Endothelial cell of umbilical vein (primary cell): Measurements from ENCODE around the gene C7orf25. TPM values are rescaled to one million over a fixed set of nuclear protein-coding genes. Genes with fewer than 3 reads are reported as not detected.
A peak's percentile ranks its signal among the peaks of the same experiment; 100 is the strongest.

Experiments
- BruUV-seq: library from RNA; stranded (reverse); fragments of 400-500 nt; replicated peaks from 2 replicates; lab custom pipeline; 2021; lab: Mats Ljungman, UMichigan
- CTCF ChIA-PET: fragments of 300-600, 350-600 bp; sonication (Branson Sonifier 250); formaldehyde crosslinking; loops from one replicate; lab custom pipeline; 2021; ENCODE audit warnings: antibody characterized with exemption, inconsistent platforms; lab: Charles Lee
- POLR2A ChIA-PET: fragments of 300-600, 350-600 bp; sonication (Branson Sonifier 250); formaldehyde crosslinking; loops from one replicate; lab custom pipeline; 2021; ENCODE audit warnings: antibody characterized with exemption, inconsistent platforms; lab: Charles Lee
- DNase-seq: peaks from one replicate; pipeline ENCODE4 v3.0.0-alpha.2; 2011; ENCODE audit warnings: low read depth, low spot score
- FAIRE-seq: peaks from 2 replicates; lab custom pipeline; 2011; peaks lifted over from hg19 to GRCh38; lab: Jason Lieb, UNC
- H2AFZ ChIP-seq: 2 replicates; pipeline ENCODE4 v1.6.0; 2012; ENCODE audit warnings: low read depth, low read length, control low read depth, inconsistent platforms
- H3K27ac ChIP-seq: 2 replicates; pipeline ENCODE4 v1.5.1; 2011; ENCODE audit warnings: low read depth, mild to moderate bottlenecking, control low read depth, low read length, moderate library complexity; ENCODE audit not compliant: insufficient read depth
- H3K27me3 ChIP-seq, 2 experiments: 2 replicates each; pipeline versions ENCODE4 v1.6.0 to v1.6.1; 2011; ENCODE audit warnings: low read length in 2 of 2, mixed read lengths in 1 of 2; ENCODE audit not compliant: control insufficient read depth in 2 of 2, insufficient read depth in 2 of 2
- H3K36me3 ChIP-seq, 2 experiments: 2 replicates in 1 of 2; 3 replicates in 1 of 2; pipeline ENCODE4 v1.5.1; 2011; ENCODE audit warnings: low read length in 2 of 2, mild to moderate bottlenecking in 1 of 2, moderate library complexity in 1 of 2; ENCODE audit not compliant: control insufficient read depth in 2 of 2, insufficient read depth in 2 of 2; ENCODE audit errors: extremely low read depth in 1 of 2
- H3K4me1 ChIP-seq: 3 replicates; pipeline ENCODE4 v1.5.1; 2011; ENCODE audit warnings: mild to moderate bottlenecking, low read length; ENCODE audit not compliant: control insufficient read depth, insufficient read depth; ENCODE audit errors: extremely low read depth
- H3K4me2 ChIP-seq: 2 replicates; pipeline ENCODE4 v1.6.1; 2011; ENCODE audit warnings: low read length, control low read depth, mixed read lengths; ENCODE audit not compliant: insufficient read depth
- H3K4me3 ChIP-seq, 3 experiments: fragments of 200-600 bp in 1 of 3; sonication (generic), shearing (Covaris generic) in 1 of 3; replicated peaks in 1 of 3; 2 replicates each; pipeline ENCODE4 v1.5.1; 2011 to 2016; ENCODE audit warnings: control low read depth in 3 of 3, low read length in 3 of 3, mild to moderate bottlenecking in 2 of 3, inconsistent platforms in 1 of 3, low read depth in 1 of 3, moderate library complexity in 1 of 3; ENCODE audit not compliant: insufficient read depth in 1 of 3
- H3K79me2 ChIP-seq: 2 replicates; pipeline ENCODE4 v1.6.0; 2012; ENCODE audit warnings: low read length, inconsistent platforms; ENCODE audit not compliant: control insufficient read depth, insufficient read depth
- H3K9ac ChIP-seq: replicated peaks from 2 replicates; pipeline ENCODE3; 2011; ENCODE audit warnings: low read length, control low read depth; ENCODE audit not compliant: insufficient read depth; ENCODE audit errors: extremely low read depth
- H3K9me1 ChIP-seq: replicated peaks from 3 replicates; pipeline ENCODE4 v1.6.0; 2011; ENCODE audit warnings: mild to moderate bottlenecking, low read length; ENCODE audit not compliant: control insufficient read depth, insufficient read depth; ENCODE audit errors: extremely low read depth
- H3K9me3 ChIP-seq: replicated peaks from 2 replicates; pipeline ENCODE4 v1.5.1; 2012; ENCODE audit warnings: low read length, inconsistent platforms; ENCODE audit not compliant: control insufficient read depth, insufficient read depth
- H4K20me1 ChIP-seq: replicated peaks from 2 replicates; pipeline ENCODE3; 2011; ENCODE audit warnings: mild to moderate bottlenecking, low read length; ENCODE audit not compliant: control insufficient read depth, insufficient read depth; ENCODE audit errors: extremely low read depth
- CTCF ChIP-seq, 2 donors: IDR thresholded peaks; 1 replicate in 1 of 2; 2 replicates in 1 of 2; pipeline ENCODE4 v1.5.1; 2011; ENCODE audit warnings: low read length in 2 of 2, mild to moderate bottlenecking in 2 of 2, moderate library complexity in 2 of 2, control low read depth in 1 of 2, inconsistent platforms in 1 of 2, low read depth in 1 of 2; ENCODE audit not compliant: insufficient read depth in 1 of 2; ENCODE audit errors: extremely low read depth in 1 of 2
- EZH2 ChIP-seq: IDR thresholded peaks from 2 replicates; pipeline ENCODE4 v1.6.1; 2012; ENCODE audit warnings: borderline replicate concordance, low read depth, mild to moderate bottlenecking, moderate library complexity, low read length, inconsistent platforms; ENCODE audit not compliant: severe bottlenecking
- FOS ChIP-seq: IDR thresholded peaks from 2 replicates; pipeline ENCODE4 v1.6.1; 2011; ENCODE audit warnings: mild to moderate bottlenecking, low read length, moderate library complexity, borderline replicate concordance; ENCODE audit not compliant: insufficient read depth
- GATA2 ChIP-seq: IDR thresholded peaks from 2 replicates; pipeline ENCODE4 v1.7.0; 2011; ENCODE audit warnings: low read depth, mild to moderate bottlenecking, moderate library complexity, mixed read lengths, low read length; ENCODE audit not compliant: insufficient read length, insufficient read depth
- JUN ChIP-seq: IDR thresholded peaks from 2 replicates; pipeline ENCODE4 v1.6.1; 2011; ENCODE audit warnings: borderline replicate concordance, low read depth; ENCODE audit not compliant: insufficient read length, insufficient read depth
- MAX ChIP-seq: IDR thresholded peaks from 2 replicates; pipeline ENCODE4 v1.6.1; 2011; ENCODE audit not compliant: insufficient read depth, insufficient read length
- MYC ChIP-seq: IDR thresholded peaks from one replicate; pipeline ENCODE4 v1.6.1; 2011; ENCODE audit warnings: mild to moderate bottlenecking, low read depth, low read length
- POLR2A ChIP-seq: IDR thresholded peaks from 2 replicates; pipeline ENCODE4 v1.6.1; 2012; ENCODE audit warnings: low read depth, mild to moderate bottlenecking, control low read depth, low read length
- POLR2AphosphoS5 ChIP-seq: IDR thresholded peaks from 2 replicates; pipeline ENCODE4 v1.6.1; 2012; ENCODE audit warnings: low read depth, mild to moderate bottlenecking, control low read depth, low read length, moderate library complexity; ENCODE audit not compliant: insufficient read depth
- dilution Hi-C: fragments of 300-500 bp; cut with MboI; formaldehyde crosslinking; loops from one replicate; pipeline ENCODE4 v1.15.0; 2019; ENCODE audit warnings: low sequenced_read_pairs; ENCODE audit not compliant: extremely low pct_ligation_motif_present
- intact Hi-C: fragments of 100-400 bp; cut with micrococcal nuclease; formaldehyde crosslinking; loops from one replicate; pipeline ENCODE4 v1.10.0; 2022
- polyA plus RNA-seq, 4 experiments: library from polyadenylated mRNA; depleted of rRNA in 3 of 4; stranded (reverse) in 3 of 4; unstranded in 1 of 4; fragments of >200 nt; gene quantifications; 2 replicates each; pipeline versions ENCODE4 v1.2.1 to v1.2.3, GENCODE V29; 2011 to 2012; ENCODE audit warnings: missing spikeins in 1 of 4
- total RNA-seq: library from RNA; stranded (reverse); gene quantifications from 2 replicates; pipeline ENCODE4 v1.2.3, GENCODE V29; 2021

The C7orf25 gene
- total and polyA plus RNA-seq, 2 donors (not counting 3 experiments of a cell fraction or from before 2014, with no cell fraction given) = 1.4 to 4.5 TPM

- Histone ChIP-seq H3K27me3 (no peaks in the 10 kb centered on the region), H3K4me2 (no peak overlapping the region), H3K27ac (peak overlapping the region; percentile 63), H3K9me1 (no peaks in the 10 kb centered on the region), H2AFZ (no peak overlapping the region), H3K4me1 (peaks cover 33% of the 10 kb centered on the region), H3K9ac (no peak overlapping the region), H3K4me3 (no peak overlapping the region), H3K36me3 (peaks cover 5 to 6% of the 10 kb centered on the region in 2 experiments), H4K20me1 (no peaks in the 10 kb centered on the region), H3K9me3 (no peaks in the 10 kb centered on the region), H3K79me2 (no peaks in the 10 kb centered on the region)
- dilution Hi-C loops = no loop called here
- FAIRE-seq (no peak), DNase-seq (no peak)
- BruUV-seq = no TSS peak
- TF ChIP-seq POLR2AphosphoS5 (no peak), GATA2 (no peak), MYC (no peak), FOS (no peak), EZH2 (no peak), CTCF (IDR thresholded peaks at IDR 0.05; ENCODE audit: extremely low read depth in 1 of 2, insufficient read depth in 1 of 2, low read depth in 1 of 2, low read length in 2 of 2) (no peak), MAX (no peak), POLR2A (no peak), JUN (no peak)
- CTCF ChIA-PET = interaction anchor here (2.1 to 3.1 kb wide), 2 partner anchors 19 to 28 kb away, joined by 9 to 10 read pairs; partner anchors contain the start of genes MRPL32 and PSMA2
- intact Hi-C loops = no loop called here
- POLR2A ChIA-PET = no interaction called here
These were observed 1.7 kb upstream of the C7orf25 start for GRCh38 chr7:42913591-42913990.
